Left ventricle myocardium inferior (tissue), 1 donor: Measurements from ENCODE around the gene UGT3A1. TPM values are rescaled to one million over a fixed set of nuclear protein-coding genes. Genes with fewer than 3 reads are reported as not detected.

Source experiments
- DNase-seq: peaks from one replicate; pipeline ENCODE4 v3.0.0-alpha.2; 2020
- H3K27ac ChIP-seq: fragments of 200-600 bp; replicated peaks from 2 replicates; pipeline ENCODE4 v1.8.0; 2021
- H3K27me3 ChIP-seq: fragments of 200-600 bp; 2 replicates; pipeline ENCODE4 v1.8.0; 2021; ENCODE audit warnings: low read depth
- H3K36me3 ChIP-seq: fragments of 200-600 bp; 2 replicates; pipeline ENCODE4 v1.8.0; 2021
- H3K4me1 ChIP-seq: fragments of 200-600 bp; 2 replicates; pipeline ENCODE4 v1.8.0; 2021
- H3K4me3 ChIP-seq: fragments of 200-600 bp; 2 replicates; pipeline ENCODE4 v1.8.0; 2021; ENCODE audit warnings: mild to moderate bottlenecking, moderate library complexity
- H3K9me3 ChIP-seq: fragments of 200-600 bp; replicated peaks from 2 replicates; pipeline ENCODE4 v1.8.0; 2021
- CTCF ChIP-seq: fragments of 200-600 bp; IDR thresholded peaks from 2 replicates; pipeline ENCODE4 v1.8.0; 2021; ENCODE audit warnings: antibody characterized with exemption, mild to moderate bottlenecking, borderline replicate concordance
- intact Hi-C: fragments of 100-400 bp; cut with micrococcal nuclease; formaldehyde crosslinking; loops from one replicate; pipeline ENCODE4 v1.11.0; 2022
- total RNA-seq: library from RNA; stranded (reverse); fragmentation: NEBNext Ultra II Directional; extraction: Animal tissue kit (Norgen Biotek cat#: 25700); gene quantifications from one replicate; pipeline ENCODE4 v1.2.1, GENCODE V29; 2021
- donor health status: DM: no; HTN: yes; CAD: no; lungs with severe emphysema.

UGT3A1 gene
- total RNA-seq, 1 donor from 2014 or later = not detected

- no peak for DNase-seq
- Histone ChIP-seq H3K27ac (no peak within 1 kb of the TSS), H3K27me3 (peaks cover 47% of the 10 kb centered on the region), H3K9me3 (no peaks in the 10 kb centered on the region), H3K36me3 (no peaks in the 10 kb centered on the region), H3K4me3 (no peak within 1 kb of the TSS), H3K4me1 (no peaks in the 10 kb centered on the region)
- TF ChIP-seq CTCF = no peak
- intact Hi-C loops = no loop called here
Observed at GRCh38 chr5:35938568-35939227, 52.5 kb downstream of the UGT3A1 start, which contains the start of gene CAPSL. Gene CAPSL, minus strand, starts transcription at chr5:35938622. Its CDS starts 17,502 bp downstream, at chr5:35921120.

- intact Hi-C loops = loop anchor here (5.0 kb wide), 1 partner anchor 149 kb away; no protein-coding TSS in a partner anchor
- Histone ChIP-seq H3K27ac (no peak overlapping the region), H3K4me3 (no peak overlapping the region), H3K9me3 (no peaks in the 10 kb centered on the region), H3K36me3 (no peaks in the 10 kb centered on the region), H3K27me3 (peaks cover 83% of the 10 kb centered on the region), H3K4me1 (peaks cover 4% of the 10 kb centered on the region)
- DNase-seq = no peak
- TF ChIP-seq CTCF = peak; percentile 84
Observed at GRCh38 chr5:35926389-35927051, 64.7 kb downstream of the UGT3A1 start.

- DNase-seq = peak; percentile 30
- Histone ChIP-seq H3K9me3 (no peaks in the 10 kb centered on the region), H3K27me3 (peaks cover 83% of the 10 kb centered on the region), H3K27ac (no peak overlapping the region), H3K4me1 (peaks cover 4% of the 10 kb centered on the region), H3K36me3 (no peaks in the 10 kb centered on the region), H3K4me3 (no peak overlapping the region)
- intact Hi-C loops = loop anchor here (5.0 kb wide), 1 partner anchor 148 kb away; no protein-coding TSS in a partner anchor
- peak; percentile 57 for TF ChIP-seq CTCF
Observed at GRCh38 chr5:35924950-35925722, 66.1 kb downstream of the UGT3A1 start.

GRCh38 chr5:35924122-35924949 is 66.9 kb downstream of the UGT3A1 start:
- Histone ChIP-seq H3K4me1 (peaks cover 4% of the 10 kb centered on the region), H3K9me3 (peaks cover 6% of the 10 kb centered on the region), H3K27ac (no peak overlapping the region), H3K4me3 (no peak overlapping the region), H3K36me3 (no peaks in the 10 kb centered on the region), H3K27me3 (peaks cover 88% of the 10 kb centered on the region)
- intact Hi-C loops = no loop called here
- DNase-seq = no peak
- TF ChIP-seq CTCF = no peak

GRCh38 chr5:35922468-35922867 is 68.7 kb downstream of the UGT3A1 start:
- H3K27me3 ChIP-seq = peaks cover 78% of the 10 kb centered on the region
- no peak for DNase-seq
- intact Hi-C loops = no loop called here

More at GRCh38 chr5:35922468-35922867, 68.7 kb downstream of the UGT3A1 start:
- Histone ChIP-seq H3K9me3 (peaks cover 8% of the 10 kb centered on the region), H3K4me3 (no peak overlapping the region), H3K36me3 (no peaks in the 10 kb centered on the region), H3K27ac (no peak overlapping the region), H3K4me1 (peaks cover 4% of the 10 kb centered on the region)
- TF ChIP-seq CTCF = no peak
